Measurements from ENCODE around the gene ITGA4. TPM values are rescaled to one million over a fixed set of nuclear protein-coding genes. Genes with fewer than 3 reads are reported as not detected.
A peak's percentile ranks its signal among the peaks of the same experiment; 100 is the strongest.

The ITGA4 gene
- total and polyA plus RNA-seq, 11 donors, result 0.23 to 16.5 (median 1.7) TPM

GRCh38 chr2:181570059-181570458 lies 112.9 kb downstream of the ITGA4 start:
- no peak for TF ChIP-seq POLR2A (IDR thresholded peaks at IDR 0.05)
- TF ChIP-seq CTCF (IDR thresholded peaks at IDR 0.05), result no peak
- no peak overlapping the region for H3K4me3 ChIP-seq
- peaks cover 0 to 17% (median 0%) of the 10 kb centered on the region in 9 donors for H3K27me3 ChIP-seq
- no peaks in the 10 kb centered on the region for H3K36me3 ChIP-seq
- H3K9me3 ChIP-seq, result no peaks in the 10 kb centered on the region
- ATAC-seq, result no peak
- DNase-seq, result no peak
- no peaks in the 10 kb centered on the region for H3K4me1 ChIP-seq
- 78 to 89% (median 86%) methylated on average over 2 of the region's 2 CpGs for WGBS, 4 donors
- H3K27ac ChIP-seq, result no peak overlapping the region
- intact Hi-C loops (cut with DNase I), result loop anchor here in 7 of 10 donors (5.0 to 10.0 kb wide), 4 partner anchors 142 to 1085 kb away; no protein-coding TSS in a partner anchor

DNA sequence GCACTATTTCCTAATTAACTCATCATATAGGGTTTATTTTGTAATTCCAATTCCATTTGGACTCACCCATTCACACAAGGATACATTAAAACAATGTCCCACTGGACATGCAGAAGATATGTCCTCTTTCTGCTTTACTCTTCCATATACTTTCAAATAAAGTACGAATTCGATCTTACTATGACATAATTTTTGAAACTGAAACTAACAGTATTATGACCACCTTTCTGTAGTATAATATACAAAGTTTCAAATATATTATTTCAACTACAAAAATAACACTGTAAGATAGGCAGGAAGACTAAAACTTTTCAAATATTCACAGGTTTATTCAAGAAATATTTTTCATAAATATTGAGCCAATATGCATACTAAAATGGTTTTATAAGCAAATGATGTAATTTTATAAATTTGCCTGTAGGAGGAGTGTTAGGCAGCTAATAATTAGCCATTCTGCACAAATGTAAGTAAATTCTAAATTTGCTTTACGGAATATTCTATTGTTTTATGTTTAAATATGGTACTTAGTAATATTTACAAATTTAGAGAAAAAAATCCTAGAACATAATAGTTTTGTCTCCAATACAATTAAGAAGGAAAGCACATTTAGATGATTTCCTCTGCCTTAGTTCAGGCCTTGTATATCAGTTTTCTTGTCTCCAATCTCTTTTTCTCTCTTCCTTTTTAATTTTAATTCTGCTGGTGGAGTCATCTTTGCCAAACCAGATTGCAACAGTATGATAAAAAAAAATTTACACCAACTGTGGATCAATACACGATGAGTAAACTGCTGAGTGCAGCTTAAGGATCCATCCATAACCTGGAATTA lies 113.9 kb downstream of the ITGA4 start:
- ATAC-seq (no peak), DNase-seq (no peak)
- Histone ChIP-seq H3K27ac (no peak overlapping the region), H3K4me1 (no peaks in the 10 kb centered on the region), H3K27me3 (peaks cover 0 to 18% (median 0%) of the 10 kb centered on the region in 9 donors), H3K4me3 (no peak overlapping the region), H3K36me3 (no peaks in the 10 kb centered on the region), H3K9me3 (no peaks in the 10 kb centered on the region)
- WGBS, 4 donors, result 75 to 82% (median 79%) methylated on average over 4 of the region's 4 CpGs
- TF ChIP-seq POLR2A (IDR thresholded peaks at IDR 0.05) (no peak), CTCF (IDR thresholded peaks at IDR 0.05) (peak in 4 of 12 donors; percentile 7 to 35 (median 18))
- intact Hi-C loops (cut with DNase I), result loop anchor here in 7 of 10 donors (5.0 to 10.0 kb wide), 4 partner anchors 141 to 1084 kb away; no protein-coding TSS in a partner anchor

DNA sequence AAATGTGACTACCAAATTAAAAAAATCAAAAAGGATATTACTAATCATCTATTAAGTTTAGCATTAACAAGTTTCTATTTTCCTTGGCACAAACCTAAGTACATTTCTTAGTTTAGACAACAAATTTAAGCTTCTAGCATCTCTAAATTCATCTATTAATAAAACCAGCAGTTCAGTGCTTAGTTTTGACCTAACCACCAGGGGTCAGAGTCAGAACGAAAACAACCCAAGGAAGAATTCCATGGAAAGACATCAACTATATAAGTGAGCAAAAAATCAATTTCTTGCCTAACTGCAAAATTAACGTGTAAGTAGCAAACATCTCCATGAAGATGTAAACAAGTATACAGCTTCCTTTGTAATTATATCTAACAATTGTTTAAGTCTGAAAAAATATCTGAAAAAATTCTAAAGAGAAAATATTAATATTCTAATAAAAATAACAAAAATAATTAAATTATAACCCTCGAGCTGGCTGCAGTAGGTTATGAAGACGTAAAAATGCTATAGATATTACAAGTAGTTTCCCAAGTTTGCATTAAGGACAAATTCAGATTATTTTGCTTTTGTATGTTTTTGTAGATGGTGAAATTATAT lies 116.1 kb downstream of the ITGA4 start:
- 29 to 41% (median 31%) methylated on average over 4 of the region's 4 CpGs for WGBS, 4 donors
- DNase-seq (no peak), ATAC-seq (no peak)
- Histone ChIP-seq H3K27ac (no peak overlapping the region), H3K9me3 (no peaks in the 10 kb centered on the region), H3K4me3 (no peak overlapping the region), H3K27me3 (peaks cover 0 to 22% (median 0%) of the 10 kb centered on the region in 9 donors), H3K4me1 (no peaks in the 10 kb centered on the region), H3K36me3 (no peaks in the 10 kb centered on the region)
- intact Hi-C loops (cut with DNase I), result loop anchor here in 8 of 10 donors (2.0 to 10.0 kb wide), 5 partner anchors 139 to 1082 kb away; no protein-coding TSS in a partner anchor
- TF ChIP-seq POLR2A (IDR thresholded peaks at IDR 0.05) (no peak), CTCF (IDR thresholded peaks at IDR 0.05) (peak in 9 of 12 donors; percentile 5 to 45 (median 31))

GRCh38 chr2:181574321-181574720 lies 117.1 kb downstream of the ITGA4 start:
- no peak for DNase-seq
- H3K4me3 ChIP-seq, result no peak overlapping the region
- intact Hi-C loops (cut with DNase I), result loop anchor here in 7 of 10 donors (5.0 to 10.0 kb wide), 4 partner anchors 138 to 1080 kb away; no protein-coding TSS in a partner anchor
- H3K27ac ChIP-seq, result no peak overlapping the region
- WGBS, 4 donors, result 52 to 70% (median 59%) methylated on average over 7 of the region's 7 CpGs
- ATAC-seq, result no peak
- H3K9me3 ChIP-seq, result no peaks in the 10 kb centered on the region
- H3K36me3 ChIP-seq, result no peaks in the 10 kb centered on the region
- TF ChIP-seq CTCF (IDR thresholded peaks at IDR 0.05), result no peak
- TF ChIP-seq POLR2A (IDR thresholded peaks at IDR 0.05), result no peak
- H3K4me1 ChIP-seq, result no peaks in the 10 kb centered on the region
- peaks cover 0 to 22% (median 0%) of the 10 kb centered on the region in 9 donors for H3K27me3 ChIP-seq
